H4 (cell line): ENCODE measurements around the gene GALNT7. TPM values are rescaled to one million over a fixed set of nuclear protein-coding genes. Genes with fewer than 3 reads are reported as not detected.
"Not testable (repeated sequence)": the region's sequence is repeated elsewhere in the genome, so short reads cannot be mapped to it uniquely, and the experiment has no call there.

ENCODE experiments used
- DNase-seq: peaks from one replicate; pipeline ENCODE4 v3.0.0-alpha.2; 2015; ENCODE audit warnings: low spot score
- total RNA-seq: library from RNA; depleted of rRNA; stranded (reverse); fragments of >200 nt; shearing (Covaris generic); gene quantifications from 2 replicates; pipeline ENCODE4 v1.2.3, GENCODE V29; 2014

GALNT7 gene
- total RNA-seq, 1 experiment from 2014 or later = 56.7 TPM

DNA sequence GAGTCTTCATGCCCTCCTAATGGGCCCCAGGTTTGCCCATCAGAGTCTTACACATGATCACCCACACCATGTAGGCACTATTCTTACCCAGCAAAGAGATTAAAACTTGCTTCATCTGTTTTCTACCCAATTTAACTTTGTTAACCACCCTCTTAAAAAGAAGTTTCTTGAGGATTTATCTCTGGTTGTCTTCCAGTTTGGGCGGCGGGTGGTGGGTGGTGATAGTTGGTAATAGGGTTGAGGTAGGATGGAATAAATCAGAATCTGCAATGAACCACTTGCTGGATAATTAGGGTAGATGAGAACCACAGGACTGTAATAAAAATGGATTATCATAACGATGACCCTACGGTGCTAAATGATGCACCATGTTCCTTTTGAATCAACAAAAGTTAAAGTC is 30.9 kb downstream of the GALNT7 start:
- no peak for DNase-seq

DNA sequence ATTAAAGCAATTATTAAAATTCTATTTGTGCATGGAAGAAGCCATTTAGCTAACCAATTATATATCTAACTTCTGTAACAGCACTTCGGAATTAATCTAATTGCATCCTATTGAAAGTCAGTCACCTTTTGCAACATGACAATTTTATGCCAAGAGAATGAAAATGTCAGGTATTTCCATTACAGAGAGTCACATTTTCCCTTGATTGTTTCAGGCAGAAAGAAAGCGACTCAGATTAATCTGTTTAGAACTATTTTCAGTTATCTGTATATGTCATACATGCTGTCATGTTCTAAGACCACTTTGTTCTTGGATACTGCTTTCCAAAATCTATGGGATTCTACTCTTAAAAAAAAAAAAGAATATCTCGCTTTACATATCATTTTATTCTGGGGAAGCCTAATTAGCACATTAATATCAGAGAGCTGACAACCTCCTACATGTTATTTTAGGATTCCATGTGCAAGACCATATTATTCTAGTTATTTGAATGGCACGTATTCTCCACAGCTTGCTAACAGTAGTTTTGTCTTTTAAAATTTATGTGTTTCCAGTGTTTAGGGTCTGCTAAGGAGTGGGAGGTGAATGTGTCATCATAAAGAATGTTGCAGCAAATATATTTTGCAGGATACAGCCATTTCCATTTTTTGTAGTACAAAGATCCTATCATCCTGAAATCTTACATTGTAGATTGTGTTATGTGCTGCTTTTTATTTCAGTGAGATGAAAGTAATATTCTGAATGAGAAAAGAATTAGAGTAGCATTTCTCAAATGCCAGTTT is 31.7 kb downstream of the GALNT7 start:
- DNase-seq = no peak

DNA sequence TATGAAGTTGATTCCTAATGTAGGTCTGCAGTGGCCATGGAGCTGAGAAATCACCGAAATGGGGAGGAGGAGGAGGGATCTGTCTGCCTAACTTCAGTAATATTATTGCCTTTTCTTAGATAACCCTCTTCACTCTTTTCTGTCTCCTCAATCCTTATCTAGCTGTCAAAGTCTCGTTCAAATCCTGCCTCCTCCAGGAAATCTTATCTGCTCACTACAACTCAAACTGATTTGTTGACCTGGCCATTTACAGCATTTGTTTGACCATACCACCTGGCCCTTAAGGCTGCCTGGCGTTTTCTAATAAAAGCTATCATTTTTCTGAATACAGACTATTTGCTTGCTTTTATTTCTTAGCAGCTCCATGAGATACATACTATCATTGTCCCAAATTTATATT is 33.8 kb downstream of the GALNT7 start:
- DNase-seq = no peak

DNA sequence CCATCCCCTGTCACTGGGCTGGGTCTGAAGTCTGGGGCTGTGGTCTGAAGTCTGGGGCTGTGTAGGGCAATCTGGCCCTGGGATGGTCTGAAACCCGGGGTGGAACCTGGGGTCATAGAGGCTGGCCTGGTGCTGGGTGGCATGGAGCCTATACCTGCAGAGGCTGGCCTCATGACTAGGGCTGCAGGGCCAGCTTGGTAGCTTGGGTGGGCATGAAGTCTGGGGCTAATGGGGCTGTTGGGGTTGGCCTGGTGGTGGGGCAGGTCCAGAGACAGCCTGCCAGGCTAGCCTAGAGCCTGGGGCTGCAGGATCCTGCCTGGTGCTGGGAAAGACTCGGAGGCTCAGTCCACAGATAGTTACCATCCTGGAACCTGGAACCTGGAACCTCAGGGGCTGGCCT is 37.0 kb downstream of the GALNT7 start:
- DNase-seq = no peak

DNA sequence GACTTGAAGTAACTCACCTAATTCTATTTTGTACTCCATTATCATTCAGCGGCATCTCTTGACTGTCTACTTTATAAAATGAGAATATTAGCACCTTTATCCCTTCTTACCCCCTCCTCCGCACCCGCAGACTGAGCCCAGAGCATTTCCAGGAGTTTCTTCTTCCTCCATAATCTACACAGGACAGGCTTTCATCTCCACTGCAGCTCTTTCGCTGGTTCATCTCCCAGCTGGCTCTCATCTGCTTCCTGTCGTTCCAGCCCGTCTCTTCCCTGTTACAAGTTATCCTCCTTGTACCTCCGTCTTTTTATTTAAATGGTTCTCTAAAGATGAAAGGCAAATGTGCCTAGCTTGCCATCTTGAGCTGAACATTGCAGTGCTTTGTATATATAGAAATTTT is 39.8 kb downstream of the GALNT7 start:
- DNase-seq = no peak

DNA sequence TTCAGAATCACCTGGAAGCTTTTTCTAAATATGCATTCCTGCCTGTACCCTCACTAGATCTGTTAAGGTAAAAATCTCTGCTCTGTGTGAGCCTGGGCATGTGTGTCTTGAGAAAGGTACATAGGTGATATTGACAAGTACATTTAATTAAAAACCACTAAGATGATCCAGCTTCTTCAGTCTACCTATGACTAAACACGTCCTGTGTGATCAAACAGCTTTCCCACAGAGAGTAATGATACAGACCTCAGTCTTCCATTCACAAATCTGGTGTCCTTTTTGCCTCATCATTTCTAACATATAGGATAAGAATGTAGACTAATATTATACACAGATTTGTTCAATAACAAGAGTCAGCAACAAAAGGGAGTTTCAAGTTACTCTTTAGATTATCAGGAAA is 42.6 kb downstream of the GALNT7 start:
- no peak for DNase-seq

DNA sequence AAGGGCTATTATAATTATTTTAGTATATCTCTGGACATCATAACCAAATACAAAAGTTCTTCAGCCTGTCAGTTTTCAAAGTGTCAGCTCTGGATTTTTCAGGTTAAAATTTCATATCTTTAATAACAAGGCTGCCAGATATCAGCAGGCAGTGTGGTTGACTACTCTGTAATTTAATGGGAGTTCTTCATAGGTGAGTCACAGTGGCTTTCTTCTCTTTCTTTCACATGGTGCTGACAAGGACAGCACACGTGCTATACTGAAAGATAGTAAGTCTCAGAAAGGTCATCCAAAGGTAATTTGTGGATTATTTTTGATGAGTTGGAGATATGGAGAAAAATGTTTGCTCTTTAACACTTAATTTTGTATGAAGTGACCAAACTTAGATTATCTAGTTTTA is 43.2 kb downstream of the GALNT7 start:
- peak; percentile 75 for DNase-seq

DNA sequence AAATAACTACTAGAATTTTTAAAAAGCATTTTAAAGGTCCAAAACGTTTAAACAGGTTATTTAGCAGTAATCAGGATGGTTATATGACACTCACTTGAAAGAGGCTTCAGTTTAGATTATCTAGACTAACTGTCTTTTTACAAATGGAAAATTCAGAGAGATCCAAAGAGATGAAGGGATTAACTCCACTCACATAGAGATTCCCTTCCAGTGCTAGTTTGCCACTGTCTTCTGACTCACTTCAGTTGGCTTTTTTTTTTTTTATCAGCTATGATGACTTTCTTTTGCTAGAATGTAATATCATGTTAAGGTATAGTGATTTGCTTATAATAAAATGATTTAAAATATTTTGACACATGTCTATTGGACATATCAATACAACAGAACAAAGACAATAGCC is 43.8 kb downstream of the GALNT7 start:
- no peak for DNase-seq

DNA sequence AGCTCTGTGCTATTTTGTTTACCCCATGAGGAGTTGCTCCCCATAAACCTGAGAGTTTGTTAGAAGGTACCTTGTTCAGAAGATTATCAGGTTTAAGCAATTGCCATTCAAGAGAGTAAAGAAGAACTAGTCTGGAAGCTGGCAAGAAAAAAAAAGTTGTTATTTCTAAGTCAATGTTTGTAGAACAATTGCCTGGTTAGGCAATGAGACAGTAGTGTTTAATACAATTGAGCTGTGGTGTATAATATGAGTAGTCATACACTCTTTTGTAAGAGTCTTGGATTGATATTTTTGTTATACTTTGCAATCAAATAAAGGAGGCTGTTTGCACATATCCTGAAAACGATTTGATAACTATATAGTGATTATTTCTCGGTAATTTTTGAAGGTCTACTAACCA is 44.7 kb downstream of the GALNT7 start:
- no peak for DNase-seq

DNA sequence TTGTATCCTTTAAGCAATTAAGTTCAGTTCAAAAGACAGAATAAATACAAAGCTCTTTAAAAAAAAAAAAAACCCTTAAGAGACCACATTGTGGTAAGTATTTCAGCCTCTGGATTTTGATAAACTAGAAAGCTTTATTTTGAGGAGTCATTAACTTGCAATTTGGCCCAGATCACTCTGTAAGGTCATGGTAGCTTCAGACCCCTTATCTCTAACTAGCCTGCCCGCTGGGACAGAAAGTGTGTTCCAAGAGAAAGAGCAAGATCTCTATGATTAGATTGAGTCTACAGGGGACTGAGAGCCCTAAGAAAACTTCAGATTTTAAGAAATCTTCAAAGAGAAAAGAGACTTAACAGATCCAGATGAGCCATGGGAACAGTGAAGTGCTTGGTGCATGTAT is 45.6 kb downstream of the GALNT7 start:
- no peak for DNase-seq

DNA sequence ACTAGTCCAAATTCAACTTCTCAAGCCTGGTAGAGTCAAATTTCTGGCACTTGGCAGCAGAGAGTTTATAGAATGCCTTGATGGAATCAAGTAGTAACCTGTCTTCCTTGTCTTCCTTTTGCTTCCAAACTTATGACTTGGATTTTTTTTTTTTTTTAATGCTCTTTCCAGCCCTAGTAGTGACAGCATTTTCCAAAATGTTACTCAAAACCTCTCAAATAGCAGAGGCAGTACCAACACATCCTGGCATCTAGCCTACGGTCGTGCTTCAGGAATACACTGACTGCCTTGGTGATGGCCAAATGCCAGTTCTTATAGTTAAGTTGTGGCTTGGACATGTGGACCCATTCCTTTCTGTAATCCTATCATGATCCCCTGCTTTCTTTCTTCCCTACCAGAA is 46.0 kb downstream of the GALNT7 start:
- DNase-seq = peak; percentile 87

DNA sequence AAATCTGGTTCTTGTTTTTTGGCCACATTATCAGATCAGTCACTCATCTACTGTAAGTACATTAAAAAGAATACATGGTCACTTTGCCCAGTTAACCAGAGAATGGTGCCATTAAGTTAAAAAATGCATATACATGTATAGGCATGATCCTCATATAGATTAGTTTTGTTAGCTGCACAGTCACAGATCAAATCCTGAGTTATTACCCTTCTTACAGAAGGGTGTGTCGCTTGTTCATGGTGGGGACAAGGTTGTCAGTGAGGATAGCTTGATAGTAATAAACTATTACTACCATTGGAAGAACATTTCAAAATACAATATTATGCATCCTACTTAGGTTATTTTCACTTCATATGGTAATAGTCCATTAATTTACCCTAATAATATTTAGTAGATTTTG is 48.5 kb downstream of the GALNT7 start:
- DNase-seq = no peak

DNA sequence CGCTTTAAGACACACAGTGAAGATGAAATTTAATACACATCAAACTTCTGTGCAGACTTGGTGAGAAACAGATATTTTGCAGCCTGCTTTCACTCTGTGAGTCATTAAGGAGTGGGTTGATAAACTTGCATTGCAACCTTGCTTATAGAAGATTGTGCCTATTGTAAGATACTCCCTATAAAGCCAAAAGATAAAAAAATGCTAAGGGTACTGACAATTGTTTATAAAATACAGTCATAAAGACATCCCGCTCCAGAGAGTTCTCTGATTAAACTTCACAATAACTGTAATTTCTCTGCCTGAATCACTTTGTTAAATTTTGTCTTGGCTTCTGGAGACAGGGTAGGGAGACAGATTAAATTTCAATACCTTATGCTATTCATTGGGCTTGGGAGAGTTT is 49.1 kb downstream of the GALNT7 start:
- DNase-seq = no peak

DNA sequence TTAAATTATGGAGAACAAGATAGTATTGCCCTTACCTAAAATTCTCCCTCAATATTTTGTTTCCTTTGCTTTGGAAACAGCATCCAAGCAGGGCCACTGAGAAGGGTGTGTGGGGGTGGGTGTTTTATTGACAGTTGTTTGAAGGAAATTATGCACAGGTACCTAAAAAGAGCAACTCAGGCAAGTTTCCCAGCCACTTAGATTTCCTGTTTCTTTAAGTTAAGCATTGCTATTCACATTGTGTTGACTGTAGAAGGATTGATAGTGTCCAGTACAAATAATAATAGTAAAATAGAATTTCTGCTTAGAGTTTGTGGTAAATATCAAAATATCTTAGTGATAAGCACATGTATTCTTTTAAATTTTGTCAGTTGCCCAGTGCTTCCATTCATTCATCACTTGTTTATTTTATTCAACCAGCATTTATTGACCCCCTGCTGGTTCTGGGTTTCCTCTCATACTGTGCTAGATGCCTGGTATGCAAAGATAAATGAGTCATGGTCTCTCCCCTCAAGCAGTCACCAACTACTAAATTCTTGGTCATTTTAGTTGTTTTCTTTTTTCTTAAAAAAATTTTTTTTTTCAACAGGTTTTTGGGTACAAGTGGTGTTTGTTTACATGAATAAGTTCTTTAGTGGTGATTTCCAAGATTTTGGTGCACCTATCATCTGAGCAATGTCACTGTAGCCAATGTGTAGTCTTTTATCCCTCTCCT is 50.0 kb downstream of the GALNT7 start:
- DNase-seq = peak; percentile 88

DNA sequence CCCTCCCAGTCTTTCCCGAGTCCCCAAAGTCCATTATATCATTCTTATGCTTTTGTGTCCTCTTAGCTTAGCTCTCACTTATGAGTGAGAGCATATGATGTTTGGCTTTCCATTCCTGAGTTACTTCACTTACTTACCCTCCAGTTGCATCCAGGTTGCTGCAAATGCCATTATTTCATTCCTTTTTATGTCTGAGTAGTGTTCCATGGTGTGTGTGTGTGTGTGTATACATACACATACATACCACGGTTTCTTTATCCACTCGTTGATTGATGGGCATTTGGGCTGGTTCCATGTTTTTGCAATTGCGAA is 50.5 kb downstream of the GALNT7 start:
- DNase-seq = not testable (repeated sequence)

DNA sequence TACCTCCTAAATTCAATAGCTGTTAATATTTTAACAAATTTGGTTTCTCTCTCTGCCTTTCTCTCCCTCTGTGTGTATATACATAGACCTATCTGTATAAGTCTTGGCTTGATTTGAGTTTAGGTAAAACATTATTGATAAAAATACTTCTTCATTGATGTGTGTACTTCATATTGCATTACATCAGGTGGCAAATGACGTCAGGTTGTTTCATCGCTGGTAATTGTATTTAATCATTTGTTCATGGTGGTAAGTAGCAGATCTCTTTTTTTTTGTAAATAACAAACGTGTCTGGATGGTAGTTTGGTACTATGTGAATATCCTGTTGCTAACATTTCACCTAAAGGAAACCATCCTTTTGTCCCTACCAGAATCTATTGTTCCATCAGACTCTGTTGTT is 55.1 kb downstream of the GALNT7 start:
- no peak for DNase-seq

DNA sequence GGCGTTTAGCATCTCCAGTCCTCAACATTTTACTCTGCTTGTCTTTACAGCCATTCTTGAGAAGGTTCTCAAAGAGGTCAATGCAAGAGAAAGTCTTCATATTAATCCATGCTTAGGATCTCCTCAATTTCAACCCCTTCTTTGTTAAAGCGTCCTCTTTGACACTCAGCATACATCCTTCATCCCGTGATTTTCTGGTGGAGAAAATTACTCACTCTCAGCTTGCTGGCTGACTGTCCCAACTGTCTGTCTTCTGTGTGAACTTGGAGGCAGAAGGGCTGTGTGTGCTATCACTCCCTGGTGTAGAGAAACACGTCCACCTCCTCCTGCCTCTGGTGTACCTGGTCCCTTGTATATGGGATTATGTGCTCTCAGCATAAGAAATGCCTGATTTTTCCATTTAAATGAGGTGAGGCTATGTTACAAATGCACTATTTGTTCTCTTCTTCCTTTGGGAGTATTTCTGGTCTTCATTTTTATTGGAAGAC is 57.8 kb downstream of the GALNT7 start:
- DNase-seq = no peak

DNA sequence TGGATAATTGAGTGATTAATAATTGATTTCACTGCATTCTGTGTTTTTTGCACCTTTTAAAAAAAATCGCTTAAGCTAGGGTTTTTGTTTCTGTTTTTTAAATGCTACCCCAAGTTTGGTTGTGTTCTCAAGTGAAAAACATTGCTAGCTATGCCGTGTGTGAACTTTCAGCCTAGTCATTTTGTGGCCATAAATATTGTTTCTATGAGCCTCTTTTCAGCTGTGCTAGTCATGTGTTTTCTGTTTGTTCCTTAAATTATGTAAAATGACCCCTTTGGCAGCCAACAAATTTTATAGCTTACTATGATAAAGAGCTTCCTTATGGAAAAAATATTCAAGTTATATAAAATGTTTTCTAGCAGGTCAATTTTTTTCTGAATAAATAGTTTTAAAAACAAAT is 59.1 kb downstream of the GALNT7 start:
- no peak for DNase-seq

DNA sequence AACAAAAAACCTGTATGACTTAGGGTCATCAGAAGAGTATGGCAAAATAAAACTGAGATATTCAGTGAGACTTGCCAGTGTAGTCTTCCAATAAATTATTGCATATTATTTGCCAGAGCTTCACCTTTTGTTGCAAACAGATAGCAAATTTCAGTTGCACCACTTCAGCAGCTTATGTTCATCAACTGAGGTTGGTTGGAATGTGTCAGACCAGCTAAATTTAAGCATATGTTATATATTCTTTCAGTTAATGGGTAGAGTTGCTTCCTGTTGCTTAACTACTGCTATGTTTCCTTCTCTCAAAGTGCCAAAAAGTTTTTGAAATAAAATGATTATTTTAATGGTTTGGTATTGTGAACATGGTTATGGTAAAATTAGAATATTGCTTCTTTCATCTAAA is 61.5 kb downstream of the GALNT7 start:
- DNase-seq = no peak

DNA sequence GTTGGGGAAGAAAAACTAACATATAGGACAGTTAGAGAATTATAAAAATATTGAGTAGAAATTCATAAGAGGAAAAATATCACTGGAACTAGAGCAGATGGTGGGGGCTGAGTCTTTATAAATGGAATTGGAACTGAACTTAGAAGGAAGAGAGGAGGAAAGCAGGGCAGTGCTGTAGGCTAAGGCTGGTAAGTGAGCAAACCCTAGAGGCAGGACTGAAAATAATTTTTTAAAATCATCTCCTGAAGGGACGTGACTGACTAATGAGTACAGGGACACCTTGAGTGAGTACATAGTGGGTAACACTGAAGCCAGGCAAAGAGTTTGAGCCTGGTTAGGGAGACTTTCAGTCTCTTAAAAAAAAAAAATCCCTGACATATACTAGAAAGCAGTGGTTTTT is 63.3 kb downstream of the GALNT7 start:
- no peak for DNase-seq

DNA sequence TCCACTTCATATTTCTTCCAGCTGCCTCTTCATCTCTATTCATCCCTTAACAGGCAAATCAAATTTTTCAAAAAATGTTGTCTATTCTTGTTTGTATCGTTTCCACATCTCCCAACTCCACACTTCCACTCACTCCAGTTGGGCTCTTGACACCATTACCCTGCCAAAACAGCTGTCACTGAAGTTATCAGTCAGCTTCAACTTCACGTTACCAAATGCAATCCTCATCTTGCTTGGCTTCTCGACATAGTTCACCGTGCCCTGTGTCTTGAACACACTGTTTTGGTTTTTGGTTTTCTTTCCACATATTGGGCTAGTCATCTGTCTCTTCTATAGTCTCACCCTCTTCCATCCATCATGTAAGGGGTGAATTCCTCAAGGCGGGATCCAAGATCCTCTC is 65.2 kb downstream of the GALNT7 start:
- no peak for DNase-seq

DNA sequence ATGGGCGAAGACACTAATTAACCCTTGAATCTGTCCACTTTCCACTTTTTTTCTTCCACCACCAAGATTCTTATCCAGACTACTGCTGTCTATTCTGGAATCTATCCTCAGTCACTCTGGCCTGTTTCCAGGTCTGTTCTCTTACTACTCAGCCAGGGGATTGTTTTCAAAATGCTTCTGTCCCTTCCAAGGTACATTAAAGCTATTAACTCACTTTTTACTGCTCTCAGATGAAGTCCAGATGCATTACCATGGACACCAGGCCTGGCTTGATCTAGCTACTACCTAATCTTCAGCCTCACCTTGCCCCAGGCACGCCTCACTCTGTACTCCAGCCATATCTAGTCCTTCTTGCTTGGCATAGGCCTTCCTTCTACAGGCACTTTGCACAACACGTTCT is 66.4 kb downstream of the GALNT7 start:
- DNase-seq = no peak

DNA sequence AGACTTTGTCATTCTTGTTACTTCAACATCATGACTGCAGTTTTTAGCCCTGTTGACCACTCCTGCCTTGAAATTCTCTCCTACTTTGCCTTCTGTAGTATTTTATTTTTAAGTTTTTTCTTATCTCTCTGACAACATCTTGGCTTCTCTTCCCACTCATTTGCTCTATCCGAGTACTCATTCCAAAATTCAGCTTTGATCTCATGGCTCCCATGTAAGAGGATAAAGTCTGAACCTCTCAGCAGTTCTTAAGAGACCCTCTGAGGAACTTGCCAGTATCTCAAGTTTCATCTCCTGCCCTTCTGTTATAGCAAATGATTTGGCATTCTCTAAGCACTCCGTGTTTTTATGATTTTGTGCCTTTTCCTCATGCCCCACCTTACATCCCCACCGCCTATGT is 67.7 kb downstream of the GALNT7 start:
- no peak for DNase-seq

DNA sequence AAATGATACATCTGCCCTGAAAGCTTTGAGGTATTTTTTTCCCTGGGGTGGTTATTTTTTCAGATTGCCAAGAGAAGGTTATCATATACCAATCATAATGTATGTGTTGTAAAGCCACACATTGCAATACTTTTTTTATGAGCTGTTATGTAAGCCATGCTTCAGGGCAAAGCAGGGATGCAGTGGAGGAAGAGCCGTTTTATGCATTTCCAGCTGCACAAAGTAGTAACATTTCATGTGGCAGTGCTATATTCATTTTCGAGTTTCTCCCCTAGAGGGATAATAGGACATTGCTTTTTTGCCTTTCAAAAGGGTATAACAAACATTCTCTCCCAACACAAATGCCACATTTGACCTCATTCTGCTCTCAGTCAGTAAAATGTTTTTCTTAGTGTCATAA is 68.5 kb downstream of the GALNT7 start:
- DNase-seq = peak; percentile 12
